ENCODE data around the gene FSD1L. TPM values are rescaled to one million over a fixed set of nuclear protein-coding genes. Genes with fewer than 3 reads are reported as not detected.

Gene FSD1L
- polyA plus RNA-seq, 1 donor = 14.4 TPM

DNA sequence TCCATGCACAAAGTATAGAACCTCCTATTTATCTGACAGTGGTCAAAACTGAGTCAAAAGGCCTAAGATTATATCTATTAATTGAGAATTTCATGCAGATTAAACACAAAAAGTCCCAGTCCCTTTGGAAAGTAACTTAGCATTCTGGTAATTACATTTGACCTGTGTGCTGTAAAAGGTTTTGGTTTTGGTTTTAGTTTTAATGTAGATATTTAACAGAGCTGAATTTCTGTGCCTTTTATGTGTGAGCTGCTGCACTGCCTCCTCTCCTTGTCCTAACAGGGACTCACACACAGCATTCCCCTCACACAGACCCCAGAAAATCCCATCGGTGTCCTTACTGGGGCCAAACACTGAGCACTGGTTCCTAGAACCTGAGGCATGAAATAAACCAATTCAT is 31.0 kb upstream of the FSD1L start:
- DNase-seq = no peak

DNA sequence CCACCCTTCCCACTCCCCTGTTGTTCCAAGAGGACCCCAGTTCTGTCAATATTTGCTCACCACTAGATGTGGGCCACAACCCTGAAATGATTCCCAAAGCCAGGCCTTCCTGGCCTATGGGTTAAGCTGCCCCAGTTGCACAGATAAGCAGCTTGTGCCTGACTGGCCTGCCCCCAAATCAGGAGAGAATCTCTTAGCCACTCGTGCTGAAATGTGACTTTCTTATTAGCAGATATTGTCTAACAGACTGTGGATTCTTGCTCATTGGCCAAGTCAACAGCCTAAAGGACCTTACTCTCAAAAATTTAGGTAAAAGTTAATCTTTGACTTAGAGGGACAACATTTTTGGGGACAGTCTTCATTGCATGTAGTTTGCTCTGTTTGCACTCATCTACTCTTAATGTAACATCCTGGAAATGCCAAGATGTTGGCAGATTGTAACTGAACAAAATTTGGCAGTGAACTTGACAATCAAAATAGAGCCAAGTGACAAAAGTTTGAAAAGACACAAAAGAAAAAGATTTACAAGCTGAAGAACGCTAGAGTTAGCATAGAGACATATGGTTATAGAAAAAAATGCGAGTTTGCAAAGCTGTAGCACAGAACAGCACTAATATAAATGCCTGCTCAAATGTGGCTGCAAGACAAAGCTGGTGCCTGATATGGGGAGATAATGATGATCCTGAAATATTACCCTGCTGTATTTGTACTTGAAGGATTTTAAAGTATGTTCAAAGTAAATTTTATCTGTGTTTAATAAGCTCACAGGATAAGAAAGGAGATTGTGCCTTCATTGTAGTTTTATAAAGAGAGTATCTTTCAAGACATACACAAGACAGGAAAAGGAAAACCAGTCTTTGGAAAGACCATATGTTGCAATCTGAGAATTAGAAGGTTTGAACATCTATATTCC is 29.0 kb upstream of the FSD1L start:
- WGBS (ENCODE audit: insufficient coverage, low lambda C conversion rate) = 13% methylated on average over 1 of the region's 3 CpGs
- H3K4me3 ChIP-seq (ENCODE audit: low read length) = no peak overlapping the region
- H3K27me3 ChIP-seq (ENCODE audit: control insufficient read depth, insufficient read depth, low read length) = no peaks in the 10 kb centered on the region
- H3K36me3 ChIP-seq (ENCODE audit: control insufficient read depth, insufficient read depth, low read length) = no peaks in the 10 kb centered on the region
- DNase-seq = no peak
- no peaks in the 10 kb centered on the region for H3K9me3 ChIP-seq (ENCODE audit: control insufficient read depth, low read depth, low read length)
- H3K27ac ChIP-seq (ENCODE audit: low read length) = no peak overlapping the region
- H3K4me1 ChIP-seq (ENCODE audit: control insufficient read depth, insufficient read depth, low read length) = peaks cover 8% of the 10 kb centered on the region

More for the DNA sequence above, 31.0 kb upstream of the FSD1L start:
- Histone ChIP-seq H3K27me3 (ENCODE audit: control insufficient read depth, insufficient read depth, low read length) (no peaks in the 10 kb centered on the region), H3K4me3 (ENCODE audit: low read length) (no peak overlapping the region), H3K4me1 (ENCODE audit: control insufficient read depth, insufficient read depth, low read length) (peaks cover 8% of the 10 kb centered on the region), H3K27ac (ENCODE audit: low read length) (no peak overlapping the region), H3K36me3 (ENCODE audit: control insufficient read depth, insufficient read depth, low read length) (no peaks in the 10 kb centered on the region), H3K9me3 (ENCODE audit: control insufficient read depth, low read depth, low read length) (no peaks in the 10 kb centered on the region)
- WGBS (ENCODE audit: insufficient coverage, low lambda C conversion rate) = no CpG with 5 or more reads among the region's 1 CpG

DNA sequence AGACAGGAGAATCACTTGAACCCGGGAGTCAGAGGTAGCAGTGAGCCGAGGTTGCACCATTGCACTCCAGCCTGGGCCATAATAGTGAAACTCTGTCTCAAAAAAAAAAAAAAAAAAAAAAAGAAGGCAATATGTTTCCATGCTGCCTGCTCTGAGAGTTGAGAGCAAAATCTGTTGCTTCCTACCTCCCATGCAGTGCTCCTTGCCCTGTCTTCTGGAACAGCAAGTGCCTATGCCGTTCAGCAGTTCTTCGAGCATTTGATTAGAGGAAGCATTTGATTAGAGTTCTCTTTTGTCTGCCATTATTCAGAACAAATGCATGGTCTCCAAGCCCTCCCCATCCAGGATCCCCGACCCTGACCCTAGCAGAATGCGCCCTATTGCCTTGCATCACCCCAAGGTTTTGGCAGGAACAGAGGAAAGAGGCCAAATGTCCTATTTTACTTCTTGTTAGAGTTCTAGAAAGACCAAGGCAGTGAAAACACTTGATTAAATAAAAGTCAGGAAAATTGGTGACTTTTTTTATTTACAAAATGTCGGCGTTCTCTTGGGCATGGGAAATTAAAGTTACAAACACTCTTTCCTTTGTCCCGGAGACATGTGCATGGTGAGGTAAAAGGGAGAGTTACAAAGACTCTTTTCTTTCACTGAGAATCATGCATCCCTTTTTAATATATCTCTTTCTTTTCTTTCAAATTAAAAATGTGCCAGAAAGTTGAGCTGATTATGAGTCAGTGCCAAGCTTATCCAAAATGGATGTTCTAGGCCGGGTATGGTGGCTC is 27.8 kb upstream of the FSD1L start:
- no peak overlapping the region for H3K4me3 ChIP-seq (ENCODE audit: low read length)
- H3K9me3 ChIP-seq (ENCODE audit: control insufficient read depth, low read depth, low read length) = no peaks in the 10 kb centered on the region
- H3K36me3 ChIP-seq (ENCODE audit: control insufficient read depth, insufficient read depth, low read length) = no peaks in the 10 kb centered on the region
- H3K4me1 ChIP-seq (ENCODE audit: control insufficient read depth, insufficient read depth, low read length) = peaks cover 8% of the 10 kb centered on the region
- 90% methylated on average over 2 of the region's 10 CpGs for WGBS (ENCODE audit: insufficient coverage, low lambda C conversion rate)
- no peak overlapping the region for H3K27ac ChIP-seq (ENCODE audit: low read length)
- H3K27me3 ChIP-seq (ENCODE audit: control insufficient read depth, insufficient read depth, low read length) = no peaks in the 10 kb centered on the region
- no peak for DNase-seq

DNA sequence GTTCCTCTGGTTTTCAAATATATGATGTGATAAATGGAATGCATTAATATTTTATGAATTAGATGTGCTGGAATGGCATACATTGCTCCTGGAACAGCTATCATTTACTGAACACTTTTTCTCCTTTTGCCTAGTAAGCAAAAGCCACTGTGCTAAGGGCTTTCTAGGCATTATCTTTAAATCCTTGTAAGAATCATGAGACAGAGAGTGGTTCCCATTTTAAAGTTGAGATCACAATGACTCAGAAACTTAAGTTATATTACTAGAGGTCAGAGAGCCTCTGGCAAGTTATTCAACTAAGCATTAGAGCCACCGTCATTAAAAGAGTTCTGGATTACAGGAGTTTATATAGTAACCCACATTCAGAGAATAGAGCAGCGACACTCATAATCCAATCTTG is 26.7 kb upstream of the FSD1L start:
- Histone ChIP-seq H3K27me3 (ENCODE audit: control insufficient read depth, insufficient read depth, low read length) (no peaks in the 10 kb centered on the region), H3K4me3 (ENCODE audit: low read length) (no peak overlapping the region), H3K27ac (ENCODE audit: low read length) (no peak overlapping the region), H3K4me1 (ENCODE audit: control insufficient read depth, insufficient read depth, low read length) (peaks cover 5% of the 10 kb centered on the region), H3K36me3 (ENCODE audit: control insufficient read depth, insufficient read depth, low read length) (no peaks in the 10 kb centered on the region), H3K9me3 (ENCODE audit: control insufficient read depth, low read depth, low read length) (no peaks in the 10 kb centered on the region)
- WGBS (ENCODE audit: insufficient coverage, low lambda C conversion rate) = no CpG with 5 or more reads among the region's 2 CpGs
- no peak for DNase-seq

DNA sequence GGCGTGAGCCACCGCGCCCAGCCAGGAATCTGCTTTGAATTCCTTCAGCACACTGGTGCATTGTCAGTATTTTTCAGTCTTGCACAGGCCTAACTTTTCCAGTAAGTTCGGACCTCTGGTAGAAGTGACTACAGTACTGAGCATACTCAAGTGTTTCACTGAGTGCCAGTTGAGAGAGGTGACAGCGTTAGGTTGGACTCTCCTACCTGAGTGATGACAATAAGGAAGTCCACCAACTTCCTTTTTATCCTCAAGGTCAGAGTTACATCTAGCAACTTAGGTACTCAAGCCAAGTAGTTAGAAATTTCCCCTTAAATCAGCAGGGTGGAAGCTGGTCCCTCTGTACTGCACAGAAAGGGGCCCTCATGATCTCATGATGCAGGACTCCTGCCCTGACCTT is 26.0 kb upstream of the FSD1L start:
- DNase-seq = no peak
- no peaks in the 10 kb centered on the region for H3K36me3 ChIP-seq (ENCODE audit: control insufficient read depth, insufficient read depth, low read length)
- no CpG with 5 or more reads among the region's 5 CpGs for WGBS (ENCODE audit: insufficient coverage, low lambda C conversion rate)
- H3K27me3 ChIP-seq (ENCODE audit: control insufficient read depth, insufficient read depth, low read length) = no peaks in the 10 kb centered on the region
- H3K4me3 ChIP-seq (ENCODE audit: low read length) = no peak overlapping the region
- peaks cover 5% of the 10 kb centered on the region for H3K4me1 ChIP-seq (ENCODE audit: control insufficient read depth, insufficient read depth, low read length)
- no peak overlapping the region for H3K27ac ChIP-seq (ENCODE audit: low read length)
- no peaks in the 10 kb centered on the region for H3K9me3 ChIP-seq (ENCODE audit: control insufficient read depth, low read depth, low read length)

DNA sequence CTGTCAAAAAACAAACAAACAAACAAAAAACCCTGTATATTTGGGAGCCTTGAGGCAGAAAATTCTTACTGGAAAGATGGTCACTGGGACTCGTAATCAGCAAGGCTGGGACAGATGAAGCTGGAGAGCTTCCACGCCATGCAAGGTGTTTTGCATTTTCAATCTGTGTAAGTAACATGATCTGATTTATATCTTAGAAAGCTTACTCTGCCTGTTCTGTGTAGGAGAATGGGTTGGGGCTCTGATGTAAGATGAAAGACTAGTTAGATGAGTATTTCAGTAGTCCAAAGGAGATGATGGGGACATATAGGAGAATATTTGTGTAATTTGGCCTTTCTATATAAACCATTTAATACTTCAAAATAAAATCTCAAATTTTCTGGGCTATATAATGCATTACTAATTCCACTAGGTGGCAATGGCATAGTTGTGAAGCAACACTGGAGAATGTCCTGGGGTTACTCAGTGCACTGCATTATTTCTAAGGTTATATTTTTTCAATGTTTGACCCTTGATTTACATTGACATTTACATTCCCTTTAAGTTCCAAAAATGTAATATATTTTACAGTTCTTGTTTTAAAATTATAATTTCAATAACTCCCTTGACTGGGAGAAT is 21.9 kb upstream of the FSD1L start:
- Histone ChIP-seq H3K9me3 (ENCODE audit: control insufficient read depth, low read depth, low read length) (no peaks in the 10 kb centered on the region), H3K4me1 (ENCODE audit: control insufficient read depth, insufficient read depth, low read length) (no peaks in the 10 kb centered on the region), H3K27me3 (ENCODE audit: control insufficient read depth, insufficient read depth, low read length) (no peaks in the 10 kb centered on the region), H3K36me3 (ENCODE audit: control insufficient read depth, insufficient read depth, low read length) (no peaks in the 10 kb centered on the region), H3K27ac (ENCODE audit: low read length) (no peak overlapping the region), H3K4me3 (ENCODE audit: low read length) (no peak overlapping the region)
- no peak for DNase-seq
- no CpG with 5 or more reads among the region's 2 CpGs for WGBS (ENCODE audit: insufficient coverage, low lambda C conversion rate)

DNA sequence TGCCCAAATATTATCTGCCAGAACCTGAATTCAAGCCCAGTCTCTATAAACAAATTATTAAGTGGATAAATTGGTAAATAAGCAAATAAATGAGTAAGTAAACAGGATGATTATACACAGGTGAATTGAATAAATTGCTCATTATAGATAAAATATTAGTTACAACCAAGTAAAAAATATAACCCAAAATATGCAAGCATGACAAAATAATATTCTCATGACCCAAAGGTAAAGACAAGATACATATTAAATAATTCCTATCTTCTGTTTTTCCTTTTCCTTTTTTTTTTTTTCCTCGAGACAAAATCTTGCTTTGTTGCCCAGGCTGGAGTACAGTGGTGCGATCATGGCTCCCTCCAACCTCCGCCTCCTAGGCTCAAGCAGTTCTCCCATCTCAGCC is 21.2 kb upstream of the FSD1L start:
- WGBS (ENCODE audit: insufficient coverage, low lambda C conversion rate) = no CpG with 5 or more reads among the region's 3 CpGs
- no peaks in the 10 kb centered on the region for H3K27me3 ChIP-seq (ENCODE audit: control insufficient read depth, insufficient read depth, low read length)
- no peak overlapping the region for H3K4me3 ChIP-seq (ENCODE audit: low read length)
- DNase-seq = no peak
- no peak overlapping the region for H3K27ac ChIP-seq (ENCODE audit: low read length)
- H3K9me3 ChIP-seq (ENCODE audit: control insufficient read depth, low read depth, low read length) = no peaks in the 10 kb centered on the region
- H3K36me3 ChIP-seq (ENCODE audit: control insufficient read depth, insufficient read depth, low read length) = no peaks in the 10 kb centered on the region
- H3K4me1 ChIP-seq (ENCODE audit: control insufficient read depth, insufficient read depth, low read length) = peaks cover 6% of the 10 kb centered on the region

DNA sequence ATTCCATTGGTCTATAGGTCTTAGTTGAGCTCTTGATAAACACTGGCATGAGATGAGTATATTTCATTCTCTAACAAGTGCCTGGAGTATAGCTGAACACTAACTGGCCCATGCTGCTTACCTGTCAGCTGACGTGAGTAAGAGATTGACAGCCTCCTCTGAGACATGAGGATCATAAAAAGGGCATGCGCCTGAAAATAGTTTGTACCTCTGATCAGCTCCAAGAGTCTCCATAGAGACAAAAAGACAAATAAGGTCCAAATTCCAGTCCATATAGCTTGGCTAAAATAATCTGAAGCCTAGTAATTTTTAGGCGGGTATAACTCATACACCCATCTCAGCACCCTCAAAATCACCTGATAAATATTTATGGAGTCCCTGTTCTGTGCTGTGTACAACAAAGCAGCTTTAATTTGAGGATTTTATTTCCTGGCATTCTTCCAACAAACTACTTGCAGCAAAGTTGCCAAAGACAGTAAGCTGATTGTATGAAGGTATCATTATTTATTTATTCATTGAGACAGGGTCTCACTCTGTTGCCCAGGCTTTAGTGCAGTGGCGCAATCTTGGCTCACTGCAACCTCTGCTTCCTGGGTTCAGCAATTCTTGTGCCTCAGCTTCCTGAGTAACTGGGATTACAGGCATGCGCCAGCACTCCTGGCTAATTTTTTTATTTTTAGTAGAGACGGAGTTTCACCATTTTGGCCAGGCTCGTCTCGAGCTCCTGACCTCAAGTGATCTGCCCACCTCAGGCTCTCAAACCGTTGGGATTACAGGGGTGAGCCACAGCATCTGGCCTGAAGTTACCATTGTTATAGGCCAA is 16.2 kb upstream of the FSD1L start:
- 50% methylated on average over 1 of the region's 9 CpGs for WGBS (ENCODE audit: insufficient coverage, low lambda C conversion rate)
- DNase-seq = peak; percentile 49 to 80
- Histone ChIP-seq H3K36me3 (ENCODE audit: control insufficient read depth, insufficient read depth, low read length) (no peaks in the 10 kb centered on the region), H3K27me3 (ENCODE audit: control insufficient read depth, insufficient read depth, low read length) (no peaks in the 10 kb centered on the region), H3K4me3 (ENCODE audit: low read length) (no peak overlapping the region), H3K9me3 (ENCODE audit: control insufficient read depth, low read depth, low read length) (peaks cover 4% of the 10 kb centered on the region), H3K27ac (ENCODE audit: low read length) (peak overlapping the region; percentile 66), H3K4me1 (ENCODE audit: control insufficient read depth, insufficient read depth, low read length) (peaks cover 21% of the 10 kb centered on the region)

DNA sequence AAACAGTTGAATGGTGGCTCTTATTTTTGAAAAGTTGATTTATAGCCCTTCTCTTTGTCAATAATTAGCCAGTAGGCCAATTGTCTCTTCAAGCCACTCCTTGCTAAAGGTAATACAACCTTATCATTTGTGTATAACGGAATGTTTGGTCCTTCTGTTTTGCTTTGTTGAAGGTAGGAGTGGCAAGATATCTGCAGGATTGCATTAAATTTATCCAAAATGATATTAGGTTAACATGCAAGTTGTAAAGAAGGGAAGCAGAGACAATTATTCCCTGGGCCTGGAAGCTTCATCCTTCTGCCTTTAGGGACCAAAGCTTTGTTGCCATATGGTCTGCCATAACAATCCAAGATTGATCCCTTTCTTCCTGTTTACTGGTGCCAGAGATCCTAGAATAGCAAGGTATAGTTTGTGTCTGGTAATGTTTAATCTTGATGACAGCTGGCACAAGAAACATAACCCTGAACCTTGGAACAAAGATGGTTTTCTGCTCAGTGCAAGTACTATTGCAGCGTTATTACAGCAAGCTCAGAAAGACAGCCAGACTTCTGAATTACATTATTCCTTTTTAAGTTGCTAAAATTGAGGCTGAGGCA is 15.5 kb upstream of the FSD1L start:
- peaks cover 21% of the 10 kb centered on the region for H3K4me1 ChIP-seq (ENCODE audit: control insufficient read depth, insufficient read depth, low read length)
- H3K36me3 ChIP-seq (ENCODE audit: control insufficient read depth, insufficient read depth, low read length) = no peaks in the 10 kb centered on the region
- H3K9me3 ChIP-seq (ENCODE audit: control insufficient read depth, low read depth, low read length) = peaks cover 4% of the 10 kb centered on the region
- H3K27me3 ChIP-seq (ENCODE audit: control insufficient read depth, insufficient read depth, low read length) = no peaks in the 10 kb centered on the region
- H3K27ac ChIP-seq (ENCODE audit: low read length) = peak overlapping the region; percentile 66
- WGBS (ENCODE audit: insufficient coverage, low lambda C conversion rate) = 6% methylated on average over 2 of the region's 2 CpGs
- no peak overlapping the region for H3K4me3 ChIP-seq (ENCODE audit: low read length)
- peak; percentile 65 to 88 for DNase-seq
